IPS DF 6.9 (cell line): ENCODE results near the gene TMEM52.
A peak's percentile ranks its signal among the peaks of the same experiment; 100 is the strongest.

ENCODE experiments used
- DNase-seq: peaks from one replicate; pipeline ENCODE4 v3.0.0-alpha.2; 2013; ENCODE audit warnings: low read depth, low spot score
- H3K27ac ChIP-seq: one replicate; pipeline ENCODE4 v1.5.1; 2013; ENCODE audit warnings: low read length, control low read depth
- H3K27me3 ChIP-seq: 2 replicates; pipeline ENCODE4 v1.6.1; 2013; ENCODE audit warnings: mild to moderate bottlenecking, low read length; ENCODE audit not compliant: control insufficient read depth, insufficient read depth
- H3K36me3 ChIP-seq: 2 replicates; pipeline ENCODE4 v1.6.1; 2013; ENCODE audit warnings: low read length; ENCODE audit not compliant: control insufficient read depth, insufficient read depth
- H3K4me1 ChIP-seq: 2 replicates; pipeline ENCODE4 v1.6.1; 2013; ENCODE audit warnings: low read length; ENCODE audit not compliant: control insufficient read depth, insufficient read depth
- H3K4me3 ChIP-seq: 2 replicates; pipeline ENCODE4 v1.5.1; 2013; ENCODE audit warnings: mild to moderate bottlenecking, low read length
- H3K9me3 ChIP-seq: 2 replicates; pipeline ENCODE4 v1.6.1; 2013; ENCODE audit warnings: low read length, inconsistent platforms; ENCODE audit not compliant: control insufficient read depth, insufficient read depth
- WGBS: extraction: QIAGEN DNeasy Blood & Tissue Kit; methylation state at CpG from one replicate; pipeline ENCODE4 v1.1.7; 2013; ENCODE audit warnings: mixed read lengths, missing lambda C conversion rate; ENCODE audit not compliant: insufficient read length, insufficient coverage; 5-methylcytosine and 5-hydroxymethylcytosine counted together

The TMEM52 gene

GRCh38 chr1:1920608-1921458 is 1.8 kb upstream of the TMEM52 start:
- Histone ChIP-seq H3K36me3 (no peaks in the 10 kb centered on the region; the same call in 1 of the 2 replicates), H3K4me3 (no peak overlapping the region), H3K4me1 (peaks cover 5% of the 10 kb centered on the region; the same call in 1 of the 2 replicates), H3K9me3 (no peaks in the 10 kb centered on the region), H3K27me3 (no peaks in the 10 kb centered on the region), H3K27ac (no peak overlapping the region)
- DNase-seq: no peak
- WGBS: no CpG with 5 or more reads among the region's 27 CpGs

- no CpG with 5 or more reads among the region's 6 CpGs for WGBS
- Histone ChIP-seq H3K27ac (no peak overlapping the region), H3K4me3 (no peak overlapping the region), H3K27me3 (no peaks in the 10 kb centered on the region), H3K36me3 (no peaks in the 10 kb centered on the region; the same call in 1 of the 2 replicates), H3K9me3 (no peaks in the 10 kb centered on the region), H3K4me1 (peaks cover 5% of the 10 kb centered on the region; the same call in 1 of the 2 replicates)
- DNase-seq: no peak
Measured at GRCh38 chr1:1920057-1920607, 1.1 kb upstream of the TMEM52 start.

GRCh38 chr1:1919304-1920056 is 401 bp upstream of the TMEM52 start:
- peaks cover 5% of the 10 kb centered on the region; the same call in 1 of the 2 replicates for H3K4me1 ChIP-seq
- peak; percentile 91 for DNase-seq
- no peaks in the 10 kb centered on the region; the same call in 1 of the 2 replicates for H3K36me3 ChIP-seq
- no peak overlapping the region for H3K27ac ChIP-seq
- peak overlapping the region; percentile 41; the same call in 1 of the 2 replicates for H3K4me3 ChIP-seq
- no CpG with 5 or more reads among the region's 62 CpGs for WGBS
- H3K27me3 ChIP-seq: no peaks in the 10 kb centered on the region
- no peaks in the 10 kb centered on the region for H3K9me3 ChIP-seq

GRCh38 chr1:1917995-1918900 is 831 bp downstream of the TMEM52 start:
- no CpG with 5 or more reads among the region's 46 CpGs for WGBS

GRCh38 chr1:1917304-1917976 is 1.6 kb downstream of the TMEM52 start:
- Histone ChIP-seq H3K27ac (no peak overlapping the region), H3K9me3 (no peaks in the 10 kb centered on the region), H3K36me3 (no peaks in the 10 kb centered on the region; the same call in 1 of the 2 replicates), H3K4me3 (no peak overlapping the region), H3K27me3 (no peaks in the 10 kb centered on the region), H3K4me1 (peaks cover 5% of the 10 kb centered on the region)
- DNase-seq: no peak
- no CpG with 5 or more reads among the region's 14 CpGs for WGBS

More at GRCh38 chr1:1917995-1918900, 831 bp downstream of the TMEM52 start:
- H3K4me1 ChIP-seq: peaks cover 5% of the 10 kb centered on the region
- no peak overlapping the region for H3K27ac ChIP-seq
- H3K4me3 ChIP-seq: peak overlapping the region; percentile 41
- no peak for DNase-seq
- H3K9me3 ChIP-seq: no peaks in the 10 kb centered on the region
- H3K36me3 ChIP-seq: no peaks in the 10 kb centered on the region; the same call in 1 of the 2 replicates
- H3K27me3 ChIP-seq: no peaks in the 10 kb centered on the region

GRCh38 chr1:1916851-1917251 is 2.2 kb downstream of the TMEM52 start:
- no CpG with 5 or more reads among the region's 19 CpGs for WGBS
- Histone ChIP-seq H3K27me3 (no peaks in the 10 kb centered on the region), H3K27ac (no peak overlapping the region), H3K9me3 (no peaks in the 10 kb centered on the region), H3K4me3 (no peak overlapping the region), H3K36me3 (no peaks in the 10 kb centered on the region; the same call in 1 of the 2 replicates), H3K4me1 (peaks cover 5% of the 10 kb centered on the region)
- no peak for DNase-seq

- peaks cover 5% of the 10 kb centered on the region for H3K4me1 ChIP-seq
- no CpG with 5 or more reads among the region's 23 CpGs for WGBS
- H3K27ac ChIP-seq: no peak overlapping the region
- no peak for DNase-seq
- no peaks in the 10 kb centered on the region for H3K27me3 ChIP-seq
- H3K36me3 ChIP-seq: no peaks in the 10 kb centered on the region; the same call in 1 of the 2 replicates
- no peak overlapping the region for H3K4me3 ChIP-seq
- H3K9me3 ChIP-seq: no peaks in the 10 kb centered on the region
Measured at GRCh38 chr1:1915911-1916840, 2.9 kb downstream of the TMEM52 start.

- WGBS: no CpG with 5 or more reads among the region's 15 CpGs
- H3K4me3 ChIP-seq: no peak within 1 kb of the TSS
- H3K27ac ChIP-seq: no peak within 1 kb of the TSS
- no peaks in the 10 kb centered on the region for H3K27me3 ChIP-seq
- H3K36me3 ChIP-seq: no peaks in the 10 kb centered on the region; the same call in 1 of the 2 replicates
- peaks cover 7% of the 10 kb centered on the region for H3K4me1 ChIP-seq
- H3K9me3 ChIP-seq: no peaks in the 10 kb centered on the region
- no peak for DNase-seq
Measured at GRCh38 chr1:1914971-1915692, 3.9 kb downstream of the TMEM52 start, which contains the start of gene CALML6. Gene CALML6, plus strand, starts transcription at chr1:1915260. Its CDS starts 21 bp downstream, at chr1:1915281.
